Breast epithelium (tissue), 3 donors: ENCODE measurements around the gene FRMPD1.

Source experiments
- CTCF ChIP-seq, 3 donors: fragments of 450-650 bp; IDR thresholded peaks; one replicate each; pipeline ENCODE4 v1.5.1; 2016 to 2017; ENCODE audit warnings: antibody characterized with exemption in 3 of 3, mild to moderate bottlenecking in 3 of 3, moderate library complexity in 3 of 3
- POLR2A ChIP-seq: fragments of 450-650 bp; IDR thresholded peaks from one replicate; pipeline ENCODE4 v1.6.1; 2016; ENCODE audit warnings: antibody characterized with exemption, mild to moderate bottlenecking, moderate library complexity

- no peak for TF ChIP-seq CTCF (IDR thresholded peaks at IDR 0.05)
- no peak for TF ChIP-seq POLR2A
These were observed 32.9 kb upstream of the FRMPD1 start for GRCh38 chr9:37617832-37618231.
